Transverse colon (tissue), 4 donors: ENCODE data around the gene RABGAP1.

Experiments
- CTCF ChIP-seq, 5 experiments: fragments of 200-600 bp in 3 of 5; fragments of 450-650 bp in 2 of 5; sonication (generic) in 3 of 5; IDR thresholded peaks; 1 replicate in 2 of 5; 2 replicates in 3 of 5; pipeline ENCODE4 v1.5.1; 2016 to 2017; ENCODE audit warnings: antibody characterized with exemption in 5 of 5, inconsistent platforms in 3 of 5, mild to moderate bottlenecking in 2 of 5, moderate library complexity in 1 of 5
- EP300 ChIP-seq: sonication (generic); formaldehyde crosslinking; IDR thresholded peaks from one replicate; pipeline ENCODE4 v1.6.1; 2017; ENCODE audit warnings: antibody characterized with exemption, low read depth
- POLR2AphosphoS5 ChIP-seq, 3 donors: sonication (generic); formaldehyde crosslinking; IDR thresholded peaks; one replicate each; pipeline ENCODE4 v1.6.1; 2016; ENCODE audit warnings: antibody characterized with exemption in 3 of 3

GRCh38 chr9:122988141-122988540 is 47.3 kb downstream of the RABGAP1 start:
- TF ChIP-seq CTCF (IDR thresholded peaks at IDR 0.05) = no peak
- no peak for TF ChIP-seq EP300
- TF ChIP-seq POLR2AphosphoS5 (IDR thresholded peaks at IDR 0.05) = no peak
